Measurements from ENCODE around the gene NMS. TPM values are rescaled to one million over a fixed set of nuclear protein-coding genes. Genes with fewer than 3 reads are reported as not detected.

The NMS gene
- total RNA-seq, 1 donor from 2014 or later: not detected

GRCh38 chr2:100482741-100483140 lies 12.5 kb downstream of the NMS start:
- H3K4me2 ChIP-seq (ENCODE audit: low read length): no peak overlapping the region
- H3K9me3 Mint-ChIP-seq (ENCODE audit: unreplicated experiment): no peaks in the 10 kb centered on the region
- no peak overlapping the region for H3K27ac ChIP-seq (ENCODE audit: low read depth, low read length)
- no peak overlapping the region for H3K4me3 ChIP-seq (ENCODE audit: insufficient read depth, low read depth, low read length)
- H3K79me2 ChIP-seq (ENCODE audit: insufficient read depth, low read length): no peaks in the 10 kb centered on the region
- H3K27me3 Mint-ChIP-seq (ENCODE audit: low read depth, unreplicated experiment): peaks cover 9% of the 10 kb centered on the region
- peaks cover 7% of the 10 kb centered on the region for H3K9me3 ChIP-seq (ENCODE audit: insufficient read depth, low read depth, low read length)
- H3K27ac Mint-ChIP-seq (ENCODE audit: unreplicated experiment): no peak overlapping the region
- no peak overlapping the region for H3K9ac ChIP-seq (ENCODE audit: low read length)
- H3K36me3 ChIP-seq (ENCODE audit: insufficient read depth, low read length): no peaks in the 10 kb centered on the region
- H3K4me1 ChIP-seq (ENCODE audit: insufficient read depth, low read length): no peaks in the 10 kb centered on the region
- TF ChIP-seq EZH2 (IDR thresholded peaks at IDR 0.05; ENCODE audit: insufficient read depth, low read length) (no peak), CTCF (IDR thresholded peaks at IDR 0.05; ENCODE audit: insufficient read depth, low read depth, low read length) (no peak)
- DNase-seq (ENCODE audit: low read depth) (no peak), FAIRE-seq (no peak)
- H3K4me1 Mint-ChIP-seq (ENCODE audit: low read depth, unreplicated experiment): no peaks in the 10 kb centered on the region
- H3K27me3 ChIP-seq (ENCODE audit: insufficient read depth, low read length): peaks cover 2% of the 10 kb centered on the region
- no peaks in the 10 kb centered on the region for H3K36me3 Mint-ChIP-seq (ENCODE audit: low read depth, unreplicated experiment)
- H3K4me3 Mint-ChIP-seq (ENCODE audit: unreplicated experiment): no peak overlapping the region
- no peaks in the 10 kb centered on the region for H4K20me1 ChIP-seq (ENCODE audit: insufficient read depth, low read length)
- H2AFZ ChIP-seq (ENCODE audit: low read depth, low read length): no peak overlapping the region

- no peak for FAIRE-seq
These were observed 13.6 kb downstream of the NMS start for GRCh38 chr2:100483895-100484294.

More at GRCh38 chr2:100483895-100484294, 13.6 kb downstream of the NMS start:
- H3K9me3 Mint-ChIP-seq (ENCODE audit: unreplicated experiment): no peaks in the 10 kb centered on the region
- DNase-seq (ENCODE audit: low read depth): no peak
- H3K36me3 Mint-ChIP-seq (ENCODE audit: low read depth, unreplicated experiment): no peaks in the 10 kb centered on the region
- H3K4me2 ChIP-seq (ENCODE audit: low read length): no peak overlapping the region
- TF ChIP-seq CTCF (IDR thresholded peaks at IDR 0.05; ENCODE audit: insufficient read depth, low read depth, low read length) (no peak), EZH2 (IDR thresholded peaks at IDR 0.05; ENCODE audit: insufficient read depth, low read length) (no peak)
- H3K4me3 ChIP-seq (ENCODE audit: insufficient read depth, low read depth, low read length): no peak overlapping the region
- H3K36me3 ChIP-seq (ENCODE audit: insufficient read depth, low read length): no peaks in the 10 kb centered on the region
- no peak overlapping the region for H3K27ac ChIP-seq (ENCODE audit: low read depth, low read length)
- H3K27me3 Mint-ChIP-seq (ENCODE audit: low read depth, unreplicated experiment): peaks cover 14% of the 10 kb centered on the region
- H3K9ac ChIP-seq (ENCODE audit: low read length): no peak overlapping the region
- peaks cover 7% of the 10 kb centered on the region for H3K9me3 ChIP-seq (ENCODE audit: insufficient read depth, low read depth, low read length)
- no peak overlapping the region for H3K27ac Mint-ChIP-seq (ENCODE audit: unreplicated experiment)
- no peaks in the 10 kb centered on the region for H3K79me2 ChIP-seq (ENCODE audit: insufficient read depth, low read length)
- H2AFZ ChIP-seq (ENCODE audit: low read depth, low read length): no peak overlapping the region
- peaks cover 2% of the 10 kb centered on the region for H3K27me3 ChIP-seq (ENCODE audit: insufficient read depth, low read length)
- no peaks in the 10 kb centered on the region for H3K4me1 ChIP-seq (ENCODE audit: insufficient read depth, low read length)
- no peak overlapping the region for H3K4me3 Mint-ChIP-seq (ENCODE audit: unreplicated experiment)
- no peaks in the 10 kb centered on the region for H4K20me1 ChIP-seq (ENCODE audit: insufficient read depth, low read length)
- no peaks in the 10 kb centered on the region for H3K4me1 Mint-ChIP-seq (ENCODE audit: low read depth, unreplicated experiment)
